NCI-H345 (cell line): Measurements from ENCODE around the gene IFITM2.
"Not testable (repeated sequence)": the region's sequence is repeated elsewhere in the genome, so short reads cannot be mapped to it uniquely, and the experiment has no call there.

Experiments used
- DNase-seq: peaks from one replicate; lab custom pipeline; 2025; lab: John Stamatoyannopoulos, UW

The IFITM2 gene

DNA sequence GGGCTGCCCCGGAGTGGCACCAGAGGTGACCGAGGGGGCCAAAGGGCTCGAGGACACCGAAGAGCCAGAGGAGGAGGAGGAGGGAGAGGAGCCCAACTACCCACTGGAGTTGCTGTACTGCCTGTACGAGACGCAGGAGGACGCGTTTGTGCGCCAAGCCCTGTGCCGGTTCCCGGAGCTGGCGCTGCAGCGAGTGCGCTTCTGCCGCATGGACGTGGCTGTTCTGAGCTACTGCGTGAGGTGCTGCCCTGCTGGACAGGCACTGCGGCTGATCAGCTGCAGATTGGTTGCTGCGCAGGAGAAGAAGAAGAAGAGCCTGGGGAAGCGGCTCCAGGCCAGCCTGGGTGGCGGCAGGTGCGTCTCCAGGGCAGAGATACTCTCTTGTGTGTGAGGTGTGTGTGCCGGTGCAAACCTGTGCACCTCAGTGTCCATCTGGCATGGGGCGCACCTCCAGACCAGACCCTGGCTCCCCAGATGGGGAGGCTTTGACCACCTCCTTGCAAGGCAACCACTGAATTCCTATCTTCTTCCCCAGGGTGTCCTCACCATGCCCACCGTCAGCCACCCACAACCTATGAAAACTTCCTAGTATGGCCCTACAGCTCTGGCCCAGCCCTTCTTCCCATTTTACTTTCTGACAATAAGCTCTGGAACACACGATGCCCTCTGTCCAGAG, 26.0 kb upstream of the IFITM2 start:
- no peak for DNase-seq

DNA sequence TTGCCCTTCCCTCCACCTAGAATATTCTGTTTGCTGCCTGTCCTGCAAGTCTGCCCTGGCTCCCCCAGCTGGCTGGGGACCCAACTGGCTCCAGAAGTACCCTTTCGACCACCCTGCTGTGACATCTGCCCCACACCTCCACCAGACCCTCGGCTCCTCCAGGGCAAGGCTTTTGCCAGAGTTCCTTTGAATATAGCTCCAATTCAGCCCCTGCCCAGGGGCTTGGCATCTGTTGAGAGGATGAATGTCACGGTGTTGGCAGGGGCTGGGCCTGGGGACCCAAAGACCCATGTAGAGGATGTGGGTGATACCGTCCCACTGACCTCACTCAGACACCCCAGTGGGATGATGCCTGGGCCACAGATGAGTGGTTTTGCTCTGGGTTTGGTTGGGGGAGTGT, 25.4 kb upstream of the IFITM2 start:
- DNase-seq: no peak

DNA sequence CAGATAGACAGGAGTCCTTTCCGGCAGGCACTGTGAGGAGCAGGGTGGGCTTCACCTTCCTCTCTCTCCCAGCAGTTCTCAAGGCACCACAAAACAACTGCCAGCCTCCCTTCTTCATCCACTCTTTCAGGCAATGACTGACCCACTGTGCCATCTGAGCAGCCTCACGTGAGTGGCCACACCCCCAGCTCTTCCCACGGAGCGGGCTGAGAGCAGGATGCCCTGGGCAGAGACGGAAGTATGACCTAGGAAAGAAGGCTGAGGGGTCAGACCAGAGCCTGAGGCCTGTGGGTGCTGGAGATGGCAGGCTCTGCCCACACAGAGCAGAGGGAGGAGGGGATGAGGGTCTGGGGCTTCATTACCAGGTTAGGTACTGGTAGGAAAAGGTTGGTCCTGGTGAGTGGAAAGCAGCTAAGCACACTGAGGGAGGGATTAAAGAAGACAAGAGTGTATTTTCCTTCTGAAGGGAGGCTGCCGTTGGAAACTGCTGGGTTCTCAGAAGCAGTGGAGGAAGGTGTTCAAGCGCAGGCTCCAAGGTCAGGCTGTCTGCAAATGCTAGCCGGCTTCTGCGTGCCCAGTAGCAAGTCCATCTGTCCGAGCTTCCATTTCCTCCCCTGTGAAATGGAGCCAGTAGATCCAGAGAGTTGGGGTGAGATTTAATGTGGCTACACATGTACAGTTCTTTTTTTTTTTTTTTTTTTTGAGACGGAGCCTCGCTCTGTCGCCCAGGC, 24.8 kb upstream of the IFITM2 start:
- no peak for DNase-seq

DNA sequence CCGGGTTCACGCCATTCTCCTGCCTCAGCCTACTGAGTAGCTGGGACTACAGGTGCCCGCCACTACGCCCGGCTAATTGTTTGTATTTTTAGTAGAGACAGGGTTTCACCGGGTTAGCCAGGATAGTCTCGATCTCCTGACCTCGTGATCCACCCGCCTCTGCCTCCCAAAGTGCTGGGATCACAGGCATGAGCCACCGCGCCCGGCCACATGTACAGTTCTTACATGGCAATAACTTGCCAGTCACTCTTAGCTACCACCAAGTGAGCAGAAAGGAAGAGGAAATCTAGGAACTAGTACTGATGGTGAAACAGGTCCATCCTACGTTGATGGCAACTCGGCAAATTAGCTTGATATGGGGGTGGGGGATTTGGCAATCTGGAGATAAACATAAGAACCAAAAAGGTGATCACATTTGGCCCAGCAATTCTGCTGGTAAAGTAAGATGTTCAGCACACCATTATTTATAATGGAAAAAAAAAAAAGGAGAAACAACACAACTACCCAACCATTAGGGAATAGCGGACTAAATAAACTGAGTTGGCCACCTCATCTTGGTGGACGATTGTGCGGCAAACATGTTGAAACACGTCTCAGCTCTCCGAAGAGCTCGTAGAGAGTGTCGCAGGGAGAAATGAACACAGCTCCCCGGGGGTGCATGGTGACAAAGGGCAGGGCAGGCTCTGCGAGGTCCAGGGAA, 24.1 kb upstream of the IFITM2 start:
- DNase-seq: no peak

DNA sequence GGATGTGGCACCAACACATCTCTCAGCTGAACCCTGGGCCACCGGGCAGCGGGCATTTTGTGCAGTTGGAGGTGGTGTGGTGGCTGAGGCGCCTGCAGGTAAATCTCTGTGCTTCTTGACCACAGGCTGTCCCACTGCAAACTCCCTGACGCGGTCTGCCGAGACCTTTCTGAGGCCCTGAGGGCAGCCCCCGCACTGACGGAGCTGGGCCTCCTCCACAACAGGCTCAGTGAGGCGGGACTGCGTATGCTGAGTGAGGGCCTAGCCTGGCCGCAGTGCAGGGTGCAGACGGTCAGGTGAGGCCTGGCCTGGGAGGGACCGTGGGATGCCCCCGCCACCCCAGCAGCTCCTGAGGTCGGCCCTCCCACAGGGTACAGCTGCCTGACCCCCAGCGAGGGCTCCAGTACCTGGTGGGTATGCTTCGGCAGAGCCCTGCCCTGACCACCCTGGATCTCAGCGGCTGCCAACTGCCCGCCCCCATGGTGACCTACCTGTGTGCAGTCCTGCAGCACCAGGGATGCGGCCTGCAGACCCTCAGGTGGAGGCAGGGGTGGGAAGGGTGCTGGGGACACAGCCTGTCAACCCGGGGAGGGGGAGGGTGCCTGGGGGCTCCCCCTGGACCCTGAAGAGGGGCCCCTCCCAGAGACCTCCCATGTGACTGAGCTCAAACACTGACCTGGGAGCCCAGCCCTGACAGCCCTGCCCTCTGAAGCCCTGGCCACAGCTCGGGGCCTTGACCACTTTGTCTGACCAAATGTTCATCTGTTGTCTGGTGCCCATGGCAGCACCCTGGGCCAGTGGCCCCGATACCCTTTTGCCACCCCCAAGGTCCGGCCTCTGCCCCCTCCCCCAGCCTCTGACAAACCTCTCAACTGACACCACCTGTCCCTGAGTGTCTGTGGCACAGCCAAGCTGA, 23.3 kb upstream of the IFITM2 start:
- DNase-seq: no peak

DNA sequence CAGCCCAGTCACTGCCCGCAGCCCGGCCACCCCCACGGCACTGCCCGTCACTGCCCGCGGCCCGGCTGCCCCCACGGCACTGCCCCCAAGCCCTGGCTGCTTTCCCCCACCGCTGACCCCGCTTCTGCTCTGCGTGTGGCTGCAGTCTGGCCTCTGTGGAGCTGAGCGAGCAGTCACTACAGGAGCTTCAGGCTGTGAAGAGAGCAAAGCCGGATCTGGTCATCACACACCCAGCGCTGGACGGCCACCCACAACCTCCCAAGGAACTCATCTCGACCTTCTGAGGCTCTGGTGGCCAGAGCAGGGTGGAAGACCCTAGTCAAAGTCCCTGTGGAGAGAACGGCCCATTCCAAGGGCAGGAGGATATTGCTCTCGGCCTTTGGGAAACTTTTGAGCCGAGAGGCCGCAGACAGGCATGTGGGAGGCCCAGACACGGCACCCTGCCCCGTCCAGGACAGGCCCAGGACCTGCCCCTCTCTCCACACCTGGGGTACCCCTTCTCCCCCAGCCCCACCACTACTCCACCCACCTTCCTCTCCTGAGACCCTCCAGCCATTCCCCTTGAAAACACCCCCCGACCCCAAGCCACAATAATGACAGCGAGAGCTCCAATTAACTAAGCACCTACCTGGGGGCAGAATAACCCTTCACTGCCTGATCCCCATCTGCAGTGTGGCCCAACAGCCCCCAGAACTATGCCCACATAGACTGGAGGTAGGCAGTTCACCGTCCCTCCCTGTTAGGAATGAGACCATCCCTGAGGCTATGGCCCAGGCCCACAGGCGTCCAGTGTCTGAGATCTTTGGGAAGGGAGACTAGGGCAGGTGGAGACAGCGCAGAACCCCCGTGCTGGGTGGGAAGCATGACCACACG, 22.4 kb upstream of the IFITM2 start:
- DNase-seq: no peak

DNA sequence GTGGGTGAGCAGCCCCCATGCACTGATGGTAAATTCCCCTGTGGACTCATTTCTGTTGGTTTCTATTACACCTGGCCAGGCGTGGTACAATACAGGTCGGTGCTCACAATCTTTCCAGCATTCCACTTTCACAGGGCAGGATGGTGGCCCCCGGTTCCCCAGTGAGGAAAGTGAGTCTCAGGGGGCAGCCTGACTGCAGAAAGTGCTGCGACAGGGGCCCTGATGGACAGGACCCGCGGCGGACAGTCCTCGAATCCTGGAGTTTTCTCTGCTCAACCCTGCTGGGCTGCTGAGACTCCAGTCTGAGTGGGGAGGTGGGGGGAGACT, 21.8 kb upstream of the IFITM2 start:
- DNase-seq: no peak

DNA sequence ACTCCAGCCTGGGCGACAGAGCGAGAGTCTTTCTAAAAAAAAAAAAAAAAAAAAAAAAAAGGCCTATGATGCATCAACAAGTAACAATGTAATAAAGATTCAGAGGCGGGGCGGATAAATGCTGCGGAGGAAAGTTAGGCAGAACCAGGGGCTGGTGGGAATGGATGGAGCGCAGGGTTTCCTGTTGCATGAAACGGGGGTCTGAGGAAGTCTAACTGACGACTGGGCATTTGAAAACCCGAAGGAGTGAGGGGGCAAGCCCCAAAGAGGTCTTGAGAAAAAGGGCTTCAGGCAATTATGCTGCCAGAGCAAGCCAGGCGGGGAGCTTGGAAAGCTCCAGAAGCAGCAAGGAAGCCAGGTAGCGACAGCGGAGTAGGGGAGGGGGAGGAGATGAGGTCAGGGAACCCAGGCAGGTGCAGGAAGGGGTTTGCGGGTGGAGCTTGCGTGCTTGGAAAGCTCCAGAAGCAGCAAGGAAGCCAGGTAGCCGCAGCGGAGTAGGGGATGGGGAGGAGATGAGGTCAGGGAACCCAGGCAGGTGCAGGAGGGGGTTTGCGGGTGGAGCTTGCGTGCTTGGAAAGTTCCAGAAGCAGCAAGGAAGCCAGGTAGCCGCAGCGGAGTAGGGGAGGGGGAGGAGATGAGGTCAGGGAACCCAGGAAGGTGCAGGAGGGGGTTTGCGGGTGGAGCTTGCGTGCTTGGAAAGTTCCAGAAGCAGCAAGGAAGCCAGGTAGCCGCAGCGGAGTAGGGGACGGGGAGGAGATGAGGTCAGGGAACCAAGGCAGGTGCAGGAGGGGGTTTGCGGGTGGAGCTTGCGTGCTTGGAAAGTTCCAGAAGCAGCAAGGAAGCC, 20.4 kb upstream of the IFITM2 start:
- DNase-seq: not testable (repeated sequence)

DNA sequence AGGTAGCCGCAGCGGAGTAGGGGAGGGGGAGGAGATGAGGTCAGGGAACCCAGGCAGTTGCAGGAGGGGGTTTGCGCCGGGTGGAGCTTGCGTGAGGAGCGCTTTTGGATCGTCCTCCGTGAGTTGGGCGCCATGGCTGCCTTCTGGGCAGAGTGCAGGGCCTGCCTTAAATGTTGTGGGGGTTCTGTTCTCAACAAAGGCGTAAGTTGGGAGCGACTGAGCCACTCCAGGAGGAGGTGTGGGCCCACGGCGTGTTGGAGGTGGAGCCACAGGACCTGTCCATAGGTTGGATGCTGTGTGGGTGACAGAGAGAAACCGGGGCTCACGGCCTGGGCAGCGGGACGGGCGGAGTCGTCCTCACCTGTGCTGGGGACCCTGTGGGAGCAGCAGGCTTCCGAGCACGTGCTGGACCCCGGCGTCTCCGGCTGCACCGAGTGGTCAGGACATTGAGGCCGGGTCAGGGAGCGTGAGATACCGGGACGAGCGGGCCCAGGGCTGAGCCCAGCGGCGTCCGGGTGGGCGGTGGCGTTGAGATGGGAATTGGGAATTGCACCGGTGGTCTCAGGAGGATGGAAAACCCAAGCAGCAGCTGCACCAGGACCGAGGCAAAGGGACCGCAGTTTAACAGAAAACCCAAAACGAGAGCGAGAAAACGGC, 19.7 kb upstream of the IFITM2 start:
- no peak for DNase-seq

DNA sequence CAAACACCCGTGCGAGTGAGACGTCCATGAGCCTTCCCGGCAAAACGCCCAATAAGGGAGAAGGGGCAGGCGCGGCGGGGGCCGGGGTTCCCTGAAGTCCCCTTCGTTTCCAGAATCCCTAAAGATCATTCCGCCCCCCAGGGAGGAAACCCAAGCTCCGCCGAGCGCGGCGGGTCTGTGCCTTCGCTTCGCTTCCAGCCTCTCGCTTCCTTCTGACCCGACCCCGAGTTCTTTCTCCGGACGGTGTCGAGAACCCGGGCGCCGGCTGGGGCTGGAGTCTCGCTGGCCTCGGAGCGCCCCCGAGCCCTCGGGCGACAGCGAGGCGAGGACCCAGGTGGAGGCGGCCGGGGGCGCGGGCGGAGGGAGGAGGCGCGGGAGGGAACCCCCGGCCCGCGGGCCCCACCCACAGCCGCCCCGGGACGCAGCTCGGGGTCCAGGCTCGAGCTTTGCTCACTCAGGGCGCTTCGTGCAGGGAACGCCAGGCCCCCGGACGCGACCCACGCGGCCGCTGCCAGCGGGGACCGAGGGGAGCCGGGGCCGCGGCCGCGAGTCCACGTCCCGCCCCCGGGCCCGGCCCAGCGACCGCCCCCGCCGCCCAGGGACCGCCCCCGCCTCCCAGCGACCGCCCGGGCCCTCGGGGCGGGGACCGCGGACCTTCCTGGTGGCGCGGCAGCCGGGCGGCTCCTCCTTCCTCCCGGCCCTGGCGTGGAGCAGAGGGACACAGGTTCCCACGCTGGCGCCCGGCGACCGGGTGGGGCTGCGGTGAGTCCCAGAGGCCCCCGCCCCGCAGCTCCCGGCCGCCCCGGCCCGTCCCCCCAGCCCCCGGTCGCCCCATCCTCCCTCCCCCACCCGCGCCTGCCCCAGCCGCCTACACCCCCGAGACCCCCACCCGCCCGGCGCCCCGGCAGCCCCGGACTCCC, 18.9 kb upstream of the IFITM2 start, which contains the start of gene PGGHG:
TSS of gene PGGHG (plus strand) at position 649 of the 920 bp plus-strand sequence. CDS start 691 bp downstream, outside the sequence.
- DNase-seq: peak; percentile 18

DNA sequence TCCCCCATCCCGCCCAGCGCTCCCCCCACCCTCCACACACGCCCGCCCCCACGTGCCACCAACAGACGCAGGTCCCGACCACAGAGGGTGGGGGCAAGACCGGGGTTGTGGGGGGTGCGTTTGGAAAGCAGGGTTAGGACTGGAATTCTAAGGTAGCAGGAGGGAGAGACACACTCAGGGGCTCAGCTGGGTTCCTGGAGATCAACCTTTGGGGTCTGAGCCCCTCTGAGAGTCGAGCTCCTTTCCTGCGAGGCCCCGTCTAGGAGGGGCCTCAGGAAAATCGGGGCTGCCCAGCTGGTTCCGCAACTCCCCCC, 18.3 kb upstream of the IFITM2 start:
- DNase-seq: no peak

DNA sequence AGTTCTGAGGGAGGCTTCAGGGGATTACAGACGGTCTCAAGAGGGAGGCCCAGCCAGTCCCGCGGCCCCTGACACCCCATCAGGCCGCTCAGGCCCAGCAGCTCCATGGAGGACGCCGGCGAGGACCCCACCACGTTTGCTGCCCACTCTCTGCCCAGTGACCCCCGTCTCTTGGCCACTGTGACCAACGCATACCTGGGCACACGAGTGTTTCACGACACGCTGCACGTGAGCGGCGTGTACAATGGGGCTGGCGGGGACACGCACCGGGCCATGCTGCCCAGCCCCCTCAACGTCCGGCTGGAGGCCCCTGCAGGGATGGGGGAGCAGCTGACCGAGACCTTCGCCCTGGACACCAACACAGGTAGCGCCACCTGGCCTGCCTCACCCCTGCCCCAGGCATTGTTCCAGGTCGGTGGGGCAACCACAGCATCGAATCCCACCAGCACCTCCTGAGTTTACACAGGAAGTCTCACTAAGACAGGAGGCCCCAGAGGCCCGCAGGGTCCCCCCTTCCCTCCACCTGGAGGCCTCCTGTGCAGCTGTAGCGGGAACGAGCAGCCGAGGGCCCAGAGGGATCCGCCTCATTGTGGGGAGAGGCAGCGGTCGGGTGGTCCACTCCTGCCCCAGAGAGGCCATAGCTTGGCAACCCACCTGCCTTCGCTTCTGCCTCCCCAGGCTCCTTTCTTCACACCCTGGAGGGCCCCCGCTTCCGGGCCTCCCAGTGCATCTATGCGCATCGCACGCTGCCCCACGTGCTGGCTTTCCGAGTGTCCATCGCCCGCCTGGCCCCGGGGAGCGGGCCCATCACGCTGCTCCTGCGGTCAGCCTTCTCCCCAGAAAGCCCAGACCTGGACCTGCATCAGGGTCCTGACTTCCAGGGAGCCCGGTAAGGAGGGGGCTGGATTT, 17.6 kb upstream of the IFITM2 start:
- DNase-seq: no peak

DNA sequence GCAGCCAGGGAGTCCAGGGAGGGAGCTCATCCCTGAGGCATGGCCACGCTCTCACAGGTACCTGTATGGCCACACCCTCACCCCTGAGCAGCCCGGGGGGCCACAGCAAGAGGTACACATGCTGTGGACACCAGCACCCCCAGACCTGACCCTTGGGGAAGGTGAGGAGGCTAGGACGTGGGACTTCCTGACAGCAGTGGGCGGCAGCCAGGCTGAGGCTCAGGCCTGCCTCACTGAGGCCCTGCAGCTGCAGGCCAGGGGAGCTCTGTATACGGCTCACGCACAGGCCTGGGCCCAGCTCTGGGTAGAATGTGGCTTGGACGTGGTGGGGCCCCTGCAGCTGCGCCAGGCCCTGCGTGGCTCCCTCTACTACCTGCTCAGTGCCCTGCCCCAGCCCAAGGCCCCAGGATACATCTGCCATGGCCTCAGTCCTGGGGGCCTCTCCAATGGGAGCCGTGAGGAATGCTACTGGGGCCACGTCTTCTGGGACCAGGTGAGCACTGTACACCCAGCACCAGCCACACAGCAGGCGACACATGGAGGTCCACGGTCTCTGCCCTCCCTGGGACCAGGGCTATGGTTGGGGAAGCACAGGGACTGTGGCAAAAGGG, 16.9 kb upstream of the IFITM2 start:
- DNase-seq: no peak

DNA sequence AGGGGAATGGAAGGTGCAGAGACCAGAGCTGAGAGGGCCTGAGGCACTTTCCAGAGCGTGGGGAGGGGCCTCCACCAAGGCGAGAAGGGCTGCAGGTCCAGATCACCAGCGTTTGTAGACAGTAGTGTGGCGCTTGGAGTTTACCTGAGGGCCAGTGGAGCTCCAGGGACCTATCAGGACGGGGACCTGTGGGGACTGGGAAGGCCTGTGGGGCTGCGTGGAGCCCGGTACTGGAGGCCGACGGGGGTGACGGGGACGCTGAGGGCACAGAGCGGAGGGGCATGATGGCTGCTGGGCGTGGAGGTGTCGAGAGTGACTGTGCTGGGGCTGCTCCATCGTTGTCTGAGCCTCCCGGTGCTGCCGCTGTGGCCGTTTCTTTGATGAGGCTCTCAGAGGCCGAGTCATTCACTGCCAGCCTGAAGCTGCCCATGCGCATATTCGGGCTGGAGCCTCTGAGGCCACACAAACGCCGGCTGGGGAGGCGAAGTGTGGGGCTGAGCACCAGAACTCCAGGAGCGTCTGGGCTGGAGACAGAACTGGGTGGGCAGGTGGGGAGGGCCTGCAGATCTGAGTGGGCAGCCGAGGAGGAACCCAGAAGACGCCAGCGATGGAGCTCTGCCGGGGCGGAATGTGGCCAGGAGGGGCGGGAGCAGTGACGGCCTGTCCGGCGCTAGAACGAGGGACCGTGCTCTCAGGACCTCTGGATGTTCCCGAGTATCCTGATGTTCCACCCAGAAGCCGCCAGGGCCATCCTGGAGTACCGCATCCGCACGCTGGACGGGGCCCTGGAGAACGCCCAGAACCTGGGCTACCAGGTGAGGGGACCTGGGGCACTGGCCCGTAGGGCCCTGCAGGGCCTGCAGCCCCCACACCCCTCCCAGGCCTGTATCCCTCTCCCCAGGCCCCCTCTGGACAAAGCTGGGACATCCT, 16.1 kb upstream of the IFITM2 start:
- no peak for DNase-seq

DNA sequence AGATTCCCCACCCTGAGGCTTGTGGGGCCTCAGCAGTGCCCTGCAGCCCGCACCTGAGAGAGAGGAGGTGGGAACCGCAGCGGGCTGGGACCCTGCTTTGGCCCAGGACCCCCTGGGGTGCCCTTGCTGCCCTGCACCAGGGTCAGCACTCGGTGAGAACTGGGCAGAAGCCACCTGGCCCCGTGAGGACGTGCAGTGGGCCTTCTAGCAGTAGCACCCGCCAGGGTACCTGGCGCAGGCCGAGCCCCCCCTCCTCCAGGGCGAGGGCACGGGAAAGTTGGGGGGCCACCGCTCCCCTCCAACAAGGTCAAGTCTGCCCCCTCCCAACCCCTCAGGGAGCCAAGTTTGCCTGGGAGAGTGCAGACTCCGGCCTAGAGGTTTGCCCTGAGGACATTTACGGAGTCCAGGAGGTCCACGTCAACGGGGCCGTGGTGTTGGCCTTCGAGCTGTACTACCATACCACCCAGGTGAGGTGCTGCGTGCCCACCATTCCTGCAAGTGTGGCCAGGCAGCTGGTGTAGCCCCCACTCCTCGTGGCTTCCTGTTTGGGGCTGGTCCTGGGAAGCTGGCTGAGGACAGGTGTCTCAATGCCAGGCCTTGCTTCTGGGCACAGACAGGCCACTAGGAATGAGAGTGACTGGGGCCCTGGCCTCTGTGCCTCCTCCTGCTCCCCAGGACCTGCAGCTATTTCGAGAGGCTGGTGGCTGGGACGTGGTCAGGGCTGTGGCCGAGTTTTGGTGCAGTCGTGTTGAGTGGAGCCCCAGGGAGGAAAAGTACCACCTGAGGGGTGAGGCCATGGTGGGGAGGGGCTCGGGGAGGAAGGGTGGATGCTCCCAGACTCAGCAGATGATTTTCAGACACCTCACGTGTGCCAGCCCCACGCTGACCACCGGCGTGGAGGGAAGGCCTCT, 15.2 kb upstream of the IFITM2 start:
- no peak for DNase-seq
